Upper lobe of left lung (tissue), 4 donors: ENCODE results near the gene TMEM184A.

ENCODE experiments used
- EP300 ChIP-seq, 4 donors: sonication (generic); formaldehyde crosslinking; IDR thresholded peaks; one replicate each; pipeline ENCODE4 v1.5.1; 2017; ENCODE audit warnings: antibody characterized with exemption in 4 of 4, control low read depth in 2 of 4
- POLR2A ChIP-seq, 4 donors: fragments of 450-650 bp; IDR thresholded peaks; one replicate each; pipeline ENCODE4 v1.5.1; 2016 to 2017; ENCODE audit warnings: antibody characterized with exemption in 4 of 4, mild to moderate bottlenecking in 2 of 4
- POLR2AphosphoS5 ChIP-seq, 2 donors: sonication (generic); formaldehyde crosslinking; IDR thresholded peaks; one replicate each; pipeline ENCODE4 v1.5.1; 2017; ENCODE audit warnings: antibody characterized with exemption in 2 of 2
- TF ChIP-seq, protein P1 (sequence below), 6 experiments: fragments of 450-650 bp in 4 of 6; fragments of 200-600 bp in 2 of 6; sonication (generic) in 2 of 6; IDR thresholded peaks; one replicate each; pipeline ENCODE4 v1.5.1; 2016 to 2019; ENCODE audit warnings: antibody characterized with exemption in 6 of 6

GRCh38 chr7:1532456-1533254, 23.4 kb downstream of the TMEM184A start:
- peak in 2 of 4 donors; percentile 86 to 88 for TF ChIP-seq EP300 (IDR thresholded peaks at IDR 0.05)
- TF ChIP-seq, protein P1, sequence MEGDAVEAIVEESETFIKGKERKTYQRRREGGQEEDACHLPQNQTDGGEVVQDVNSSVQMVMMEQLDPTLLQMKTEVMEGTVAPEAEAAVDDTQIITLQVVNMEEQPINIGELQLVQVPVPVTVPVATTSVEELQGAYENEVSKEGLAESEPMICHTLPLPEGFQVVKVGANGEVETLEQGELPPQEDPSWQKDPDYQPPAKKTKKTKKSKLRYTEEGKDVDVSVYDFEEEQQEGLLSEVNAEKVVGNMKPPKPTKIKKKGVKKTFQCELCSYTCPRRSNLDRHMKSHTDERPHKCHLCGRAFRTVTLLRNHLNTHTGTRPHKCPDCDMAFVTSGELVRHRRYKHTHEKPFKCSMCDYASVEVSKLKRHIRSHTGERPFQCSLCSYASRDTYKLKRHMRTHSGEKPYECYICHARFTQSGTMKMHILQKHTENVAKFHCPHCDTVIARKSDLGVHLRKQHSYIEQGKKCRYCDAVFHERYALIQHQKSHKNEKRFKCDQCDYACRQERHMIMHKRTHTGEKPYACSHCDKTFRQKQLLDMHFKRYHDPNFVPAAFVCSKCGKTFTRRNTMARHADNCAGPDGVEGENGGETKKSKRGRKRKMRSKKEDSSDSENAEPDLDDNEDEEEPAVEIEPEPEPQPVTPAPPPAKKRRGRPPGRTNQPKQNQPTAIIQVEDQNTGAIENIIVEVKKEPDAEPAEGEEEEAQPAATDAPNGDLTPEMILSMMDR (IDR thresholded peaks at IDR 0.05) = peak in 1 of 6 experiments; percentile 3
- peak in 3 of 4 donors; percentile 70 to 84 (median 80) for TF ChIP-seq POLR2A (IDR thresholded peaks at IDR 0.05)
- peak; percentile 88 to 91 for TF ChIP-seq POLR2AphosphoS5 (IDR thresholded peaks at IDR 0.05)
